K562 (cell line): ENCODE data around the gene H3-3A. TPM values are rescaled to one million over a fixed set of nuclear protein-coding genes. Genes with fewer than 3 reads are reported as not detected.

Experiments used
- C11orf30 ChIP-seq: fragments of 450-650 bp; IDR thresholded peaks from 2 replicates; pipeline ENCODE4 v1.6.1; 2016; ENCODE audit warnings: low read depth, mild to moderate bottlenecking
- CEBPB ChIP-seq: fragments of 450-650 bp; IDR thresholded peaks from 2 replicates; pipeline ENCODE4 v1.6.1; 2016; ENCODE audit warnings: missing genetic modification characterization, missing compliant biosample characterization
- E2F5 ChIP-seq: sonication (generic); formaldehyde crosslinking; IDR thresholded peaks from 2 replicates; pipeline ENCODE4 v1.8.0; 2022; ENCODE audit warnings: mild to moderate bottlenecking, missing genetic modification reagents
- ETV5 ChIP-seq: sonication (generic); formaldehyde crosslinking; IDR thresholded peaks from 2 replicates; pipeline ENCODE4 v1.4.0; 2020; ENCODE audit warnings: low read depth, mild to moderate bottlenecking, missing genetic modification reagents
- HDGF ChIP-seq: fragments of 450-650 bp; IDR thresholded peaks from 2 replicates; pipeline ENCODE4 v1.6.1; 2016
- LARP7 ChIP-seq: fragments of 450-650 bp; IDR thresholded peaks from 2 replicates; pipeline ENCODE4 v1.6.1; 2016
- MIER1 ChIP-seq: fragments of 450-650 bp; IDR thresholded peaks from 2 replicates; pipeline ENCODE4 v1.6.1; 2016; ENCODE audit warnings: antibody characterized with exemption, mild to moderate bottlenecking, low read depth
- PML ChIP-seq: IDR thresholded peaks from 2 replicates; pipeline ENCODE4 v1.6.1; 2012; ENCODE audit warnings: low read length, inconsistent platforms
- POLR2AphosphoS5 ChIP-seq: IDR thresholded peaks from 2 replicates; pipeline ENCODE4 v1.6.1; 2011; ENCODE audit warnings: mild to moderate bottlenecking, low read depth, low read length, moderate library complexity; ENCODE audit not compliant: control insufficient read depth, insufficient read depth
- SP2 ChIP-seq: IDR thresholded peaks from 2 replicates; pipeline ENCODE4 v1.6.1; 2011; ENCODE audit warnings: mild to moderate bottlenecking, low read depth, low read length, moderate library complexity; ENCODE audit not compliant: poor library complexity, severe bottlenecking; ENCODE audit errors: extremely low read depth
- ZNF12 ChIP-seq: sonication (generic); formaldehyde crosslinking; IDR thresholded peaks from 2 replicates; pipeline ENCODE4 v1.4.0; 2020; ENCODE audit warnings: mild to moderate bottlenecking, missing genetic modification reagents
- ZNF175 ChIP-seq: fragments of 200-800 bp; sonication (Bioruptor generic); IDR thresholded peaks from 2 replicates; pipeline ENCODE4 v1.6.1; 2016; ENCODE audit warnings: low read depth, mild to moderate bottlenecking, missing genetic modification characterization, missing compliant biosample characterization
- ZNF184 ChIP-seq: sonication (generic); formaldehyde crosslinking; IDR thresholded peaks from 2 replicates; pipeline ENCODE4 v1.5.0; 2020; ENCODE audit warnings: missing genetic modification reagents
- ZNF263 ChIP-seq: sonication (generic); formaldehyde crosslinking; IDR thresholded peaks from 2 replicates; pipeline ENCODE4 v1.8.0; 2022; ENCODE audit warnings: mild to moderate bottlenecking, missing genetic modification reagents, borderline replicate concordance
- ZNF444 ChIP-seq: fragments of 250-450 bp; sonication (Bioruptor Pico); IDR thresholded peaks from 2 replicates; pipeline ENCODE4 v1.4.0; 2020; ENCODE audit warnings: mild to moderate bottlenecking, moderate library complexity
- polyA plus RNA-seq, 8 experiments: library from polyadenylated mRNA; depleted of rRNA in 4 of 8; stranded (reverse) in 5 of 8; unstranded in 3 of 8; fragments of >200 nt; fragmentation: Nextera tagmentation in 2 of 8; fragmentation: Illumina TruSeq in 1 of 8; extraction: Ambion mirVana in 2 of 8; extraction: Trizol in 1 of 8; gene quantifications; 2 replicates each; pipeline versions ENCODE4 v1.2.1 to v1.2.3, GENCODE V29; 2011 to 2014; ENCODE audit warnings: inconsistent platforms in 1 of 8, missing spikeins in 1 of 8
- total RNA-seq, 7 experiments: library from RNA; depleted of rRNA in 6 of 7; stranded (reverse); fragments of >200 nt in 6 of 7; fragmentation: Illumina TruSeq in 2 of 7; extraction: Trizol in 2 of 7; gene quantifications; 2 replicates each; pipeline versions ENCODE4 v1.2.1 to v1.2.3, GENCODE V29; 2011 to 2021; ENCODE audit warnings: low replicate concordance in 1 of 7
- TF ChIP-seq, protein P1 (sequence below): fragments of 450-650 bp; IDR thresholded peaks from 2 replicates; pipeline ENCODE4 v1.7.1; 2018; ENCODE audit warnings: mild to moderate bottlenecking, low read depth; ENCODE audit not compliant: partially characterized antibody
- TF ChIP-seq, protein P2 (sequence below): IDR thresholded peaks from 2 replicates; pipeline ENCODE4 v1.6.1; 2011; ENCODE audit warnings: borderline replicate concordance, low read depth, mild to moderate bottlenecking, moderate library complexity, low read length; ENCODE audit not compliant: insufficient read depth, poor library complexity, severe bottlenecking
- TF ChIP-seq, protein P3 (sequence below): IDR thresholded peaks from 2 replicates; pipeline ENCODE4 v1.6.1; 2012; ENCODE audit warnings: low read depth, low read length, improper control_type of control experiment, borderline replicate concordance
- TF ChIP-seq, protein P4 (sequence below): IDR thresholded peaks from 2 replicates; pipeline ENCODE4 v1.6.1; 2011; ENCODE audit not compliant: insufficient read length; ENCODE audit errors: extremely low read depth

H3-3A gene
- total and polyA plus RNA-seq, 9 of the 15 experiments (the other 6 are each of a cell fraction or from before 2014, with no cell fraction given): 426 to 1,083 (median 591) TPM

DNA sequence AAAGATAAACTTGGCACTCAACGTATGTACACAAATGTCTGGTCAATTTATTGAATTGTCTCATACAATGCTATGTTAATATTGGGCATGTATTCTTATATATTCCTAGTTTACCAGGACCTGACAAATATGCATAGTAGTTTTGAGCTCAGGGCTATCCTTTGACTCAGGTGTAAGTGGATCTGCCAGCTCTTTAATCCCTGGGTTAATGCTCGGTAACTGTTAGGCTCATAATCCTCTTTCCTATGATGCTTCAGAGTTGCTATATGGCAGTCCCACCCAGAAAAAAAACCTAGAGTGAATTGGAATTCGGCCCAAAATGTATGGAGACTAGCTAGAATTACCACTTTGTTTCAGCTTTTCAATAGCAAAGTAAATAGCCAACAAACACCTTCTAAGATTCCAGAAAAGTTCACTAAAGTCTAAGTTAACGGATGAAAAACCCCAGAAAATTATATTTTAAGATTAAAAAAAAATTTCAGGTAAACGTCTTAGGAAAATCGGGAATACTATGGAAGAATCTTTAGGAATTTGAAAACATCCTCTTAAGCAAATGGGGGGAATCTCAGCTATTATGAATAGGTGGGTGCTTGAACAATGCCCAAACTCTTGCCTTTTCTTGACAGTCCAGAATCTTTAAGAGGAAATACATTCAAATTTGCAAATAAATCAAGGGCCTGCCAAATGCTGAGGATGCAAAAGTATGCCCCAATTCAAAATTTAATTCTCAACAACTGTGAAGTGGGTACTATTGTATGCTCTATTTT, 10.9 kb downstream of the H3-3A start (continued):
- TF ChIP-seq, protein P1, sequence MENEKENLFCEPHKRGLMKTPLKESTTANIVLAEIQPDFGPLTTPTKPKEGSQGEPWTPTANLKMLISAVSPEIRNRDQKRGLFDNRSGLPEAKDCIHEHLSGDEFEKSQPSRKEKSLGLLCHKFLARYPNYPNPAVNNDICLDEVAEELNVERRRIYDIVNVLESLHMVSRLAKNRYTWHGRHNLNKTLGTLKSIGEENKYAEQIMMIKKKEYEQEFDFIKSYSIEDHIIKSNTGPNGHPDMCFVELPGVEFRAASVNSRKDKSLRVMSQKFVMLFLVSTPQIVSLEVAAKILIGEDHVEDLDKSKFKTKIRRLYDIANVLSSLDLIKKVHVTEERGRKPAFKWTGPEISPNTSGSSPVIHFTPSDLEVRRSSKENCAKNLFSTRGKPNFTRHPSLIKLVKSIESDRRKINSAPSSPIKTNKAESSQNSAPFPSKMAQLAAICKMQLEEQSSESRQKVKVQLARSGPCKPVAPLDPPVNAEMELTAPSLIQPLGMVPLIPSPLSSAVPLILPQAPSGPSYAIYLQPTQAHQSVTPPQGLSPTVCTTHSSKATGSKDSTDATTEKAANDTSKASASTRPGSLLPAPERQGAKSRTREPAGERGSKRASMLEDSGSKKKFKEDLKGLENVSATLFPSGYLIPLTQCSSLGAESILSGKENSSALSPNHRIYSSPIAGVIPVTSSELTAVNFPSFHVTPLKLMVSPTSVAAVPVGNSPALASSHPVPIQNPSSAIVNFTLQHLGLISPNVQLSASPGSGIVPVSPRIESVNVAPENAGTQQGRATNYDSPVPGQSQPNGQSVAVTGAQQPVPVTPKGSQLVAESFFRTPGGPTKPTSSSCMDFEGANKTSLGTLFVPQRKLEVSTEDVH: peak; percentile 11
- TF ChIP-seq ZNF444 (CRISPR knock-in tag) (0 out of 2 replicates have a peak, but pooled peaks have one; percentile 39), ZNF263 (no peak), POLR2AphosphoS5 (0 out of 2 replicates have a peak, but pooled peaks have one; percentile 50), MIER1 (no peak), C11orf30 (peak; percentile 7; the same call in 1 of the 2 replicates), SP2 (no peak), LARP7 (no peak), ZNF12 (CRISPR knock-in tag) (no peak), ZNF175 (CRISPR knock-in tag) (no peak), ETV5 (CRISPR knock-in tag) (no peak), HDGF (no peak), CEBPB (tag) (no peak), E2F5 (CRISPR knock-in tag) (no peak), ZNF184 (CRISPR knock-in tag) (no peak), PML (peak; percentile 39; the same call in 1 of the 2 replicates)
- TF ChIP-seq, protein P2, sequence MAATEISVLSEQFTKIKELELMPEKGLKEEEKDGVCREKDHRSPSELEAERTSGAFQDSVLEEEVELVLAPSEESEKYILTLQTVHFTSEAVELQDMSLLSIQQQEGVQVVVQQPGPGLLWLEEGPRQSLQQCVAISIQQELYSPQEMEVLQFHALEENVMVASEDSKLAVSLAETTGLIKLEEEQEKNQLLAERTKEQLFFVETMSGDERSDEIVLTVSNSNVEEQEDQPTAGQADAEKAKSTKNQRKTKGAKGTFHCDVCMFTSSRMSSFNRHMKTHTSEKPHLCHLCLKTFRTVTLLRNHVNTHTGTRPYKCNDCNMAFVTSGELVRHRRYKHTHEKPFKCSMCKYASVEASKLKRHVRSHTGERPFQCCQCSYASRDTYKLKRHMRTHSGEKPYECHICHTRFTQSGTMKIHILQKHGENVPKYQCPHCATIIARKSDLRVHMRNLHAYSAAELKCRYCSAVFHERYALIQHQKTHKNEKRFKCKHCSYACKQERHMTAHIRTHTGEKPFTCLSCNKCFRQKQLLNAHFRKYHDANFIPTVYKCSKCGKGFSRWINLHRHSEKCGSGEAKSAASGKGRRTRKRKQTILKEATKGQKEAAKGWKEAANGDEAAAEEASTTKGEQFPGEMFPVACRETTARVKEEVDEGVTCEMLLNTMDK: no peak
- TF ChIP-seq, protein P3, sequence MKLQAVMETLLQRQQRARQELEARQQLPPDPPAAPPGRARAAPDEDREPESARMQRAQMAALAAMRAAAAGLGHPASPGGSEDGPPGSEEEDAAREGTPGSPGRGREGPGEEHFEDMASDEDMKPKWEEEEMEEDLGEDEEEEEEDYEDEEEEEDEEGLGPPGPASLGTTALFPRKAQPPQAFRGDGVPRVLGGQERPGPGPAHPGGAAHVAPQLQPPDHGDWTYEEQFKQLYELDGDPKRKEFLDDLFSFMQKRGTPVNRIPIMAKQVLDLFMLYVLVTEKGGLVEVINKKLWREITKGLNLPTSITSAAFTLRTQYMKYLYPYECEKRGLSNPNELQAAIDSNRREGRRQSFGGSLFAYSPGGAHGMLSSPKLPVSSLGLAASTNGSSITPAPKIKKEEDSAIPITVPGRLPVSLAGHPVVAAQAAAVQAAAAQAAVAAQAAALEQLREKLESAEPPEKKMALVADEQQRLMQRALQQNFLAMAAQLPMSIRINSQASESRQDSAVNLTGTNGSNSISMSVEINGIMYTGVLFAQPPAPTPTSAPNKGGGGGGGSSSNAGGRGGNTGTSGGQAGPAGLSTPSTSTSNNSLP: no peak
- TF ChIP-seq, protein P4, sequence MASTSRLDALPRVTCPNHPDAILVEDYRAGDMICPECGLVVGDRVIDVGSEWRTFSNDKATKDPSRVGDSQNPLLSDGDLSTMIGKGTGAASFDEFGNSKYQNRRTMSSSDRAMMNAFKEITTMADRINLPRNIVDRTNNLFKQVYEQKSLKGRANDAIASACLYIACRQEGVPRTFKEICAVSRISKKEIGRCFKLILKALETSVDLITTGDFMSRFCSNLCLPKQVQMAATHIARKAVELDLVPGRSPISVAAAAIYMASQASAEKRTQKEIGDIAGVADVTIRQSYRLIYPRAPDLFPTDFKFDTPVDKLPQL: no peak
